ENCODE results near the gene EBF4. TPM values are rescaled to one million over a fixed set of nuclear protein-coding genes. Genes with fewer than 3 reads are reported as not detected.
A peak's percentile ranks its signal among the peaks of the same experiment; 100 is the strongest.

Gene EBF4
- total and polyA plus RNA-seq, 2 of the 8 experiments (the other 6 are each of a cell fraction or from before 2014, with no cell fraction given): 1.2 to 2.9 TPM

DNA sequence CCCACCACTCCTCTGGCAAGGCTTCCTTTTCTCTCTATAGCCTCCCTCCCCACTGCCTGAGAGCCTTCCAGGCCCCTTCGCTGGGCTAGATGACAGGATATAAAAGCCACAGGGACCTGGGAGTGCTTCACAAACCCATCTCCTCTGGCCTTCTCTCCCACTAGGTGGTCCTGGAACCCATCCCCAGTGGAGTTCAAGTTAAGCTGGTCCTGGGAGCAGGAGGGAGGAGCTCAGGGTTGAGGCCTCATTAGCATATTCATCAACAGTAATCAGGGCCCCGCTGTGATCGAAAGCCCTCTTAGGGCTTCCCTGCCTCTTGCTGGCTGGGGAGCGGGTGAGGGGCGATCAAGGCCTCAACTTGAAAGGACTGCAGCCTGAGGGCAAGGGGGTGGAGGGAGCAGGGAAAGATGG is 9.1 kb downstream of the EBF4 start (continued):
- TF ChIP-seq NANOG (IDR thresholded peaks at IDR 0.05; ENCODE audit: insufficient read depth, low read depth, low read length, poor library complexity, severe bottlenecking) (peak; percentile 89), RFX5 (IDR thresholded peaks at IDR 0.05; ENCODE audit: borderline replicate concordance, low read depth, low read length) (no peak), RXRA (IDR thresholded peaks at IDR 0.05; ENCODE audit: insufficient read depth, low read depth, low read length) (0 out of 2 replicates have a peak, but pooled peaks have one; percentile 59), YY1 (IDR thresholded peaks at IDR 0.05; ENCODE audit: low read depth, low read length) (no peak), TCF12 (IDR thresholded peaks at IDR 0.05; ENCODE audit: low read depth, low read length) (peak; percentile 36; the same call in 1 of the 2 replicates)

All from H1 (cell line).